Vein endothelial cell (primary cell): ENCODE data around the gene LCE6A. TPM values are rescaled to one million over a fixed set of nuclear protein-coding genes. Genes with fewer than 3 reads are reported as not detected.

Experiments used
- total RNA-seq: library from RNA; depleted of rRNA; stranded (reverse); fragments of >200 nt; gene quantifications from 2 replicates; pipeline ENCODE4 v1.2.3, GENCODE V29; 2012

LCE6A gene, protein sequence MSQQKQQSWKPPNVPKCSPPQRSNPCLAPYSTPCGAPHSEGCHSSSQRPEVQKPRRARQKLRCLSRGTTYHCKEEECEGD
- not detected in 2 replicates for total RNA-seq

GRCh38 chr1:152842556-152842955, at the start of gene LCE6A:
TSS of gene LCE6A (plus strand) at chr1:152842856. CDS start at chr1:152843521, 665 bp downstream.

GRCh38 chr1:152796421-152796820, 46.2 kb upstream of the LCE6A start, which contains the start of gene LCE1D:
TSS of gene LCE1D (plus strand) at chr1:152796721. CDS start at chr1:152797795, 1,074 bp downstream.

DNA sequence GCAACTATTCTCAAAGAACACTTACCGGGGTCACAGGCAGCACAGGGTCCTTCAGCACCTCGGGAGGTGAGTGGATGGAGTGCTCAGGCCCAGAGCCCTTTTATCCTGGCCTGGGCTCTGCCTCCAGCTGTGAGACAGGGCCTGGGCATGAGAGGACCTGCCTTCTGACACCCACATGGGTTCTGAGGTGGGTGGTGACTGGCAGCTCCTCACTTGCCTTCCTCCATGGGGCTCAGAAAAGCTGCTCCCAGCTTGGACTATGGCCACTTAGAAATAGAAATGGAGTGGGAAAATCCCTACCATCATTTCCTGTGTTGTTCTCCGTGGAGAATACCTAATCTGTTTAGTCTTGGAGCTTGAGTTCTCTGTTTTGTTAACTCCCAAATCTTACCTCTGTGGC, 36.1 kb upstream of the LCE6A start, which contains the start of gene LCE1C:
TSS of gene LCE1C (minus strand) at position 76 of the 400 bp plus-strand sequence. CDS start 1,173 bp downstream, outside the sequence.

DNA sequence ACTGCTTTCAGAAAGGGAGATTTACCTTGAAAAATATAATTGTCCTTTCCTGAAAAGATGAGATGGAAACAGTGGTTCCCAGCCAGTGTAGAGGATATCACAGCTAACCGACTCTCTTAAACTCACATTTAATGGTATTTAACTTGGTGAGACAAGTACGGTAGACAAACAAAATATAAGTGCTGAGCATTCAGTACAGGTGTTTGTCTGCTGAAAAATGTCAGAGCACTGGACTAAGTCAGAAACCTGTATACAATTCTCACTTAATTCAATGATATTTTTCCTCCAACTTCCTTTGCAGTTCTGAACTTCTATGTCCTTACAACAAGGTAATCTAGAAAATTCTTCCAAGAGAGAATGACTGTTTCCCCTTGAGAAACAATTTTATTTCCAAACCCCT, 31.0 kb upstream of the LCE6A start, which contains the start of gene LCE1B:
TSS of gene LCE1B (plus strand) at position 301 of the 400 bp plus-strand sequence. CDS start 476 bp downstream, outside the sequence.

DNA sequence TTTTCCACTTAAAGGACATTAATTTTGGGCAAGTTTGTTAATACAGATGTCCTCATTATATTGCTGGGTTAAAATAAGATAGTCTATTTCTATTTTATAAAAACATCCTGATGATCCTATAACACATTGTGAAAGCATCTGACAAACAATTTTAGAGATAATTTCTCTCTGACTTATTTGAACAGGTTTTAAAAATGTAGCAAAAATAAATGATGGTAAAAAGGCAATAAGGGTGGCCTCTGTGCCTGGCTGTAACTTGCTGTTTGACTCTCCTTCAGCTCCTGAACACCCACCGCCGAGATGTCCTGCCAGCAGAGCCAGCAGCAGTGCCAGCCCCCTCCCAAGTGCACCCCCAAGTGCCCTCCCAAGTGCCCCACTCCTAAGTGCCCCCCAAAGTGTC, 15.5 kb upstream of the LCE6A start, which contains the start of gene LCE1A:
TSS of gene LCE1A (plus strand) at position 301 of the 400 bp plus-strand sequence. CDS start at position 301, 0 bp downstream.

GRCh38 chr1:152859696-152860095, 17.0 kb downstream of the LCE6A start, which contains the start of gene LCE7A:
TSS of gene LCE7A (plus strand) at chr1:152859996. CDS start at chr1:152860698, 702 bp downstream.

GRCh38 chr1:152878042-152878441, 35.4 kb downstream of the LCE6A start, which contains the start of gene SMCP:
TSS of gene SMCP (plus strand) at chr1:152878322. CDS start at chr1:152884423, 6,101 bp downstream.

Other genes starting within 250 kb of the LCE6A start
- not detected in 2 replicates for gene LCE3C, start 242.6 kb upstream of the LCE6A start, total RNA-seq
- not detected in 2 replicates for gene LCE3B, start 229.0 kb upstream of the LCE6A start, total RNA-seq
- not detected in 2 replicates for gene LCE3A, start 219.8 kb upstream of the LCE6A start, total RNA-seq
- gene LCE2D, start 179.5 kb upstream of the LCE6A start, total RNA-seq: not detected in 2 replicates
- gene LCE2C, start 167.6 kb upstream of the LCE6A start, total RNA-seq: not detected in 2 replicates
- not detected in 2 replicates for gene LCE2B, start 156.7 kb upstream of the LCE6A start, total RNA-seq
- gene LCE2A, start 144.5 kb upstream of the LCE6A start, total RNA-seq: not detected in 2 replicates
- gene LCE4A, start 134.7 kb upstream of the LCE6A start, total RNA-seq: not detected in 2 replicates
- not detected in 2 replicates for gene KPRP, start 84.8 kb upstream of the LCE6A start, total RNA-seq
- gene LCE1F, start 67.7 kb upstream of the LCE6A start, total RNA-seq: not detected in 2 replicates
- not detected in 2 replicates for gene LCE1E, start 56.6 kb upstream of the LCE6A start, total RNA-seq
- not detected in 2 replicates for gene LCE1D, start 46.1 kb upstream of the LCE6A start, total RNA-seq
- not detected in 2 replicates for gene LCE1C, start 36.2 kb upstream of the LCE6A start, total RNA-seq
- gene LCE1B, start 30.9 kb upstream of the LCE6A start, total RNA-seq: not detected in 2 replicates
- gene LCE1A, start 15.4 kb upstream of the LCE6A start, total RNA-seq: not detected in 2 replicates
- gene LCE7A, start 17.1 kb downstream of the LCE6A start, total RNA-seq: not detected in 2 replicates
- not detected in 2 replicates for gene SMCP, start 35.5 kb downstream of the LCE6A start, total RNA-seq
- gene IVL, start 65.7 kb downstream of the LCE6A start, total RNA-seq: not detected in 2 replicates
- gene SPRR5, start 104.3 kb downstream of the LCE6A start, total RNA-seq: not detected in 2 replicates
- not detected in 2 replicates for gene SPRR4, start 127.8 kb downstream of the LCE6A start, total RNA-seq
- gene SPRR1A, start 141.2 kb downstream of the LCE6A start, total RNA-seq: not detected in 2 replicates
- gene SPRR3, start 158.9 kb downstream of the LCE6A start, total RNA-seq: not detected in 2 replicates
- not detected in 2 replicates for gene SPRR1B, start 188.3 kb downstream of the LCE6A start, total RNA-seq
- not detected in 2 replicates for gene SPRR2D, start 198.3 kb downstream of the LCE6A start, total RNA-seq
- not detected in 2 replicates for gene SPRR2A, start 214.7 kb downstream of the LCE6A start, total RNA-seq
- gene SPRR2B, start 228.8 kb downstream of the LCE6A start, total RNA-seq: not detected in 2 replicates